Stimulated activated CD8-positive, alpha-beta memory T cell treated with anti-CD3 and anti-CD28 coated beads, Interleukin-7, amount 100 ng/mL, for 4 hours (primary cell): ENCODE measurements around the gene OBP2B.
"Not testable (repeated sequence)": the region's sequence is repeated elsewhere in the genome, so short reads cannot be mapped to it uniquely, and the experiment has no call there.

ENCODE experiments used
- DNase-seq, 2 donors: peaks; one replicate each; pipeline ENCODE4 v3.0.0-alpha.2; 2020; ENCODE audit warnings: low read depth in 2 of 2

The OBP2B gene

GRCh38 chr9:133201424-133202144 is 7.5 kb downstream of the OBP2B start:
- no peak for DNase-seq

DNA sequence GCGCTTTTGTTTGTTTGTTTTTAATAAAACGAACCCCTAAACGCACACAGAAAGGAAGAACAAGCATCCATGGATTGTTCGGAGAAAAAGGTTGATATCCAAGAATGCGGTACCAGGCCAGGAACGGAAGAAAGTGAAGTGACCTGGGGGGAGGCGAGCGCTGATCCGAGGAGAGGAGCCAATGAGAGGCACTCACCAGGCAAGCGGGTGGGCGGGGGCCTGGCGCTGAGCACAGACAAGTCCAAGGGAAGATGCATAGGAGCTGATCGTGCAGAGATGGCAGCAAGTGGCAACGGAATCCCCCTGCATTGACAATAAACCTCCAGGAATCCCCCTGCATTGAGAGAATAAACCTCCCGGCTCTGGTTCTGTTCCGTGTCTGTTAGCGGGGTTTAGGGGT is 8.4 kb downstream of the OBP2B start:
- DNase-seq: no peak

DNA sequence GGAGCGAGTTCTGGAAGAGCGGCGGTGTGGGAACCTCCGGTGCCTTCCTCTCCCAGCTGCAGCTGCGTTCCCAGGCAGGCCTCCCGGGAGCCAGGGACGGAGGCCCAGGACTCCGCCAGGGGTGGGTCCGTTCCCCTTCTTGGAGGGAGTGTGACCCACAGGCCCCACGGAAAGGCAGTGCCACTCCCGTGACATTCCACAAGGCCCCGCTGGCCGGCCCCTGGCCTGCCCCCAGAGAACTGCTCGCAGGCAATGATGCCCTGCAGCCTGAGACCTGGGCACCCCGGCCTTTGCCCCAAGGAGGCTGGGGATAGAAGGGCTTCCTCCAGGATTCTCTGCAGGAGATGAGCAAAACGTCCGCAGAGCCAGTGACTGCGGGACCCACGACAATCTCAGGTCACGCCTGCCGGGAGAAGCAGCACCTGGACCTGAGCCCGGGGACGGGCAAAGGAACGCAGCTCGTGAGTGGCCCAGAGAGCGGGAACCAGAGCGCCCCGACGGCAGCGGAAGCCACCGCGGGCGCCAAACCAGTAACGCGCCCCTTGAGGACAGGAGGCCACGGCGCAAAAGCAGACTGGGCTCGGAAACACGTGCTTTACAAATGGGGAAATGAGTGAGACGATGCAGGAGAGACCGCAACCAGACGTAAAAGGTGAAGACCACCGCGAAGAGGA is 9.3 kb downstream of the OBP2B start:
- peak in 1 of 2 donors; percentile 40 for DNase-seq

GRCh38 chr9:133195029-133195428 is 14.0 kb downstream of the OBP2B start:
- no peak for DNase-seq

DNA sequence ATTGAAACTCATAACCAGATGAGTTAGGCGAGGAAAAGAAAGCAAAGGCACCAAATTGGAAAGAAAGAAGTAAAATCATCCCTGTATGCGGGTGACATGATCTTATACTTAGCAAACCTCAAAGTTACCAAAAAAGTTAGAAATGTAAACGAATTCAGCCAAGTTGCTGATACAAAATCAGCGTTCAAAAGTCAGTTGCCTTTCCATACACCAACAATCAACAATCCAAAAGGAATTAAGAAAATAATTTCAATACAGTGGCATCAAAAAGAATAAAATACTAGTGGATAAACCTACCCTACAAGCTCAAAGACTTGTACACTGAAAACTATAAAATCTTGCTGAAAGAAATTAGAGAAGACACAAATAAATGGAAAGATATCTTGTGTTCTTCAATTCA is 14.5 kb downstream of the OBP2B start:
- no peak for DNase-seq

DNA sequence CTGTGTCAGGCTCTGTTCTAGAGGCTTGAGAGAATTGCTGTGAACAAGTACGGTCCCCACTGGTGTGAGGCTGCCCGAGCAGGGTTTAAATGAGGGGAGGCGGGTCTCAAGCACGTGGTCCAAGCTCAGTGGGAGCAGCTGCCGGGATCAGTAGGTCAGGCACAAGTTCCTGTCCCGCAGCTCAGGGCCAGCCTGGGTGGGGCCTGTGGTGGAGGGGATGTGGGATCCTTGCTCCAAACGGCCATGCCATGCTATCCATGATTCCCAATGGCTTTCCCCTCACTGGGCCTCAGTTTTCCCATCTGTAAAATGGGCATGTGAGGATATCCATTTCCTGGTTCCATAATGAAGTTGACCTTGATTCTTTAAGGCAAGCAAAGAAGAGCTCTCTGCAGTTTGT is 17.1 kb downstream of the OBP2B start:
- DNase-seq: no peak

DNA sequence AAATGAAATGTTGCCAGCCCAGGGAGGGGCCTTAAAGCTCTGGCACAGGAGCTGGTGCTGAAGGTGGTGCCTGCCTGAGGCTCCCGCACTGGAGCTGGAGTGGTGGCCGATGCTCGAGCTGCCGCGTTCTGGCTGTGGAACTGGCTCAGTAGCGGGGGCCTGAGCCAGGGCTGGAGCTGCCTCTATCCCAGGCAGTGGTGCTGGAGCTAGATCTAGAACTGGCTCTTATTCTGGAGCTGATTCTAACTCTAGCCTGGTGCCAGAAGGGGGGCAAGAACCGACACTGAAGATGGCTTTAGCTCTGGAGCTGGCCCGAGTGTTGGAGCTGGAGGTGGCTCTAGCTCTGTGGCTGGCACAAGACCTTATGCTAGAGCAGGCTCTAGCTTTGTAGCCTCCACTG is 19.2 kb downstream of the OBP2B start:
- no peak for DNase-seq

DNA sequence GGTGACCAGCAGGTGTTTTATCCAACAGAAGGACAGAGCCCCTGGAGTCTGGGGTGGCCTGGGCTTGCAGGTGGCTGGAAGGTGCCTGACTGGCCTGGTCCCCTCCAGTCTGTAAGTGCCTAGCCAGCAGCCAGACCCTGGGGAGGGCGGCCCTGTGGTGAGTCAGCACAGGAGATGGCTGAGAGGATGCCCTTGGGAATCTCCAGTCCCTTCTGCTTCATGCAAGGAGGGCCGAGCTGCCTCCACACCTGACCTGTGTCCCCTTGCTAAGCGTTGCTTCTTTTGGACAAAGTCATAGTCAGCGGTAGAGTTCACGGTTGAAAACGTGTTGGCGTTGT is 20.2 kb downstream of the OBP2B start:
- no peak for DNase-seq

GRCh38 chr9:133188006-133188842 is 20.8 kb downstream of the OBP2B start:
- no peak for DNase-seq

- no peak for DNase-seq
Measured at GRCh38 chr9:133187561-133188005, 21.5 kb downstream of the OBP2B start.

GRCh38 chr9:133186736-133187135 is 22.3 kb downstream of the OBP2B start:
- DNase-seq: no peak

DNA sequence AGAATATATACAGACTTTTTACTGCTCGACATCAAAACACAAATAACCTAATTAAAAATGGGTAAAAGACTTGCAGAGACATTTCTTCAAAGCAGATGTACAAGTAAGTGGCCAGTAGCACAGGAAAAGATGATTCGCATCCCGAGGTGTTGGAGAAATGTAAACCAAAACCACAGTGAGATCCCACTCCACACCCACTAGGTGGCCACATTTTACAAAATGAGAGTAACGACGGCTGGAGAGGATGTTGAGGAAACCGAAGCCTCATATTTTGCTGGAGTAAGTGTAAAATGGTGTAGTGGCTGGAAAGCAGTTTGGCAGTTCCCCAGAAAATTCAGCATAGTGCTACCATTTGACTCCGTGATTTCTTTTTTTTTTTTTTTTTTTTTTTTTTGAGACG is 24.1 kb downstream of the OBP2B start:
- DNase-seq: peak in 1 of 2 donors; percentile 23

- DNase-seq: no peak
Measured at GRCh38 chr9:133182151-133182550, 26.9 kb downstream of the OBP2B start.

DNA sequence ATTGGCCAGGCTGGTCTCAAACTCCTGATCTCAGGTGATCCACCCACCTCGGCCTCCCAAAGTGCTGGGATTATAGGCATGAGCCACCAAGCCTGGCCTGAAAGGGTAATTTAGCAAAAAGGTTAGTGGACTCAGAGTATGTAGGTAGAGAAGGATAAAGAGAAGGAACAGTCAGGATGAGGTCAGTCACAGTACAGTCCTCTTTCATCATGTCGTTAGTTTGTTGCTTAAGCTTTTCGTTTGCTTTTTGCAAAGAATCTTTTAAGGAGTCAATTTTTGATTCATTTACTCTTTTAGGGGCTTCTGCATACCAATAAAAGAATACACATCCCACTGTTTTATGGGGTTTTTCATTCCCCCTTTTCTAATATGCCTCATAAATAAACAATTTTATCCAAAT is 27.5 kb downstream of the OBP2B start:
- no peak for DNase-seq

DNA sequence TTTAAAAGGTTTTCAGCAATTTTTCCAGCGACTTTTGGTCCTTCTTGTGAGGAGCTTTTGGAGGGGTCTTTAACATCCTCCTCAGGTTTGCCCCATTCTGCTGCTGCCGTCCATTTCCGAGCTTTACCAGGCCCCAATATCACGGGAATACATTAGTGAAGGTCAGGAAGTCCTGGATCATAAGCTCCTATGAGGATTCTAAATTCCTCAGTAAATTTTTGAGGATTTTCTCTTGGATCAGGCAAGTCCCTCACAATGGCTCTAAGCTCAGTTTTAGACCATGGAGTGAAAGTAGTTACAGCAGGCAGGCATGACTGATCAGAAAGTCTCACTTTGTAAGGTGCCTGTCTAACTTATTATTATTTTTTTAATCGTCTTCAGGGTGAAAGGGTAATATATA is 28.1 kb downstream of the OBP2B start:
- DNase-seq: no peak

- no peak for DNase-seq
Measured at GRCh38 chr9:133173056-133173455, 36.0 kb downstream of the OBP2B start.

DNA sequence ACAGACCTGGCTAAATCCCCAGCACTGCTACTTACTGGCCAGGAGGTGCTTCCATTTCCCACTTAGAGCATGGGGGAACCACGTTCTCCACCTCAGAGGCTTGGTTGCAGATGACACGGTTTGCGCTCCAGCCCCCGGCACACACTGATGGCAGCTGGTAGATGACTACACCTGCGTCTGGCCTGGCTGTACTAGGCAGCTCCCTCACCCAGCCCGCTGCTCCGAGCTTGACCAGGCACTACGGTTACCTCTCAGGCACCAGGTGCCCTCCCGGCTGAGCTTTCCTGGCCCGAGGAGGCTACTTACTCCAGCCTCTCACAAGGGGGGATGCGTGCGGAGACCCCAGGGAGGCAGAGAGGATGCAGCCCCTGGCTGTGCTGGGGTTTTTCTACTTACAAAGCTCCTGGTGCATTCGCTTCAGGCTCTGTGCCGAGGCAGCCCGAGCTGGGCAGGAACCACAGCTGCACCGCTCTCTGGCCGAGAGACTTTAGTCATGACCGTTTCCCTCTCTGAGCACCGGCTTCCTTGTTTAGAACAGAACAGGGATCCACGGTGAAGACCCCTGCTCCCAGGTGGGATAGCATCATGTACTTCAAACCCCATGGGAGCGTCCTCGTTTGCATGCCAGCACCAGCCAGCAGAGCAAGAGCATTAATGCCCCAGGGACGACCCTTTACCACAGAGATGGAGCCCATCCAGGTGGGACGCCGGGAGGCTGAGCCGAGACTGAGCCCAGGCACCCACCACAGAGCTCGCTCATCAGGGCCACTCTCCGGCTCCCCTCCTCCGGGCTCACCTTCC is 37.7 kb downstream of the OBP2B start:
- no peak for DNase-seq

DNA sequence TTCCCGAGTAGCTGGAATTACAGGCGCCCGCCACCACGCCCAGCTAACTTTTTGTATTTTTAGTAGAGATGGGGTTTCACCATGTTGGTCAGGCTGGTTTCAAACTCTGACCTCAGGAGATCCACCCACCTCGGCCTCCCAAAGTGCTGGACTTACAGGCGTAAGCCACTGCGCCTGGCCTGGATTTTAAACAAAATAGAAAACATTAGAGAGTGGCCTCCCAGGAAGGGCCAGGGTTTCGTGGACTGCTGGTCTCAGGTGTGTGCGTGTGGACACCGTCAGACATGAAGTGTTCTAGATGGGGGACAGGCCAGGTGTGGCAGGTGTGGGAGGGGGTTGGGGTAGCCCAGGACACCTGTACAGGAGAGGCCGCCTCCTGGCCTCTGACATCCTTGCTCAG is 38.3 kb downstream of the OBP2B start:
- DNase-seq: no peak

DNA sequence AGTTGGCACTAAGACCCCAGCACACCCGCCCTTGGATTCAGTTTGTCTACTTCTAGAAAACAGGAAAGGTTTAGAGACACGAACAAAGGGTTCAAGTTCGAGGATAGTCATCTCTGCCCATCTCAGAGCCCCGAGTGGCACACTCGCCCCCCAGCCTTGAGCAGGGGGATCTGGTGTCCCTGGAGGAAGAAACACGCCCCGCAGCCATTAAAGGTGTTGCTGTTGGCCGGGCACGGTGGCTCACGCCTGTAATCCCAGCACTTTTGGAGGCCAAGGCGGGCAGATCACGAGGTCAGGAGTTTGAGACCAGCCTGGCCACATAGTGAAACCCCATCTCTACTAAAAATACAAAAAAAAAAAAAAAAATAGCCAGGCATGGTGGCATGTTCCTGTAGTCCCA is 39.4 kb downstream of the OBP2B start:
- not testable (repeated sequence) for DNase-seq

DNA sequence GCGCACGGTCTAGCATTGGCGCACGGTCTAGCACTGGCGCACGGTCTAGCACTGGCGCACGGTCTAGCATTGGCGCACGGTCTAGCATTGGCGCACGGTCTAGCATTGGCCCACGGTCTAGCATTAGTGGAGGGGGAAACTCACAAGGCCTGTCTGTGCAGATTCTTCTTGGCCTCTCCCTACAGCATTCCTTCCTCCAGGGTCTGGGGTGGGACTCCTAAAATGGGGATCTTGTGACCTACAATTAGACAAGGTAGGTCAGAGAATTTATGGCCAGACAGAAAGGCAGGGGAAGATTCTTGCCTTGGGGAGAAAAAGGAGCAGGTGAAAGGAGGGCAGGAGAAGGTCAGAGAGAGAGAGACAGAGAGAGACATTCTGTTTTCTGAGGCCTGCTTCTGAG is 39.9 kb downstream of the OBP2B start:
- DNase-seq: no peak

- no peak for DNase-seq
Measured at GRCh38 chr9:133168432-133168831, 40.6 kb downstream of the OBP2B start.

- no peak for DNase-seq
Measured at GRCh38 chr9:133167769-133168168, 41.3 kb downstream of the OBP2B start.
